Pancreas (tissue), 10 donors: ENCODE data around the gene SLC8A1. TPM values are rescaled to one million over a fixed set of nuclear protein-coding genes. Genes with fewer than 3 reads are reported as not detected.

Experiments used
- ATAC-seq, 4 donors: fragments of 200-7000 bp; cut with Tn5 transposase; one replicate each; pipeline versions ENCODE4 v1.8.0 to v1.9.1; 2020; ENCODE audit warnings: mild to moderate bottlenecking in 4 of 4, moderate library complexity in 4 of 4
- DNase-seq, 6 donors: peaks; one replicate each; pipeline ENCODE4 v3.0.0-alpha.2; 2020
- FAIRE-seq: peaks from 2 replicates; lab custom pipeline; 2012; peaks lifted over from hg19 to GRCh38; lab: Jason Lieb, UNC
- H3K27ac ChIP-seq, 4 donors: fragments of 200-600 bp; sonication (generic); 1 replicate in 3 of 4; 2 replicates in 1 of 4; pipeline versions ENCODE4 v1.5.0 to v1.8.0; 2020
- H3K27me3 ChIP-seq, 4 donors: fragments of 200-600 bp; one replicate each; pipeline ENCODE4 v1.8.0; 2021
- H3K36me3 ChIP-seq, 3 donors: fragments of 200-600 bp; sonication (generic) in 1 of 3; one replicate each; pipeline versions ENCODE4 v1.5.0 to v1.8.0; 2020 to 2021
- H3K4me1 ChIP-seq, 3 donors: fragments of 200-600 bp; one replicate each; pipeline ENCODE4 v1.8.0; 2021
- H3K4me3 ChIP-seq, 4 donors: fragments of 200-600 bp; sonication (generic) in 2 of 4; one replicate each; pipeline versions ENCODE4 v1.5.0 to v1.8.0; 2020 to 2021
- H3K9me3 ChIP-seq, 4 donors: fragments of 200-600 bp; one replicate each; pipeline ENCODE4 v1.8.0; 2021
- CTCF ChIP-seq, 4 donors: fragments of 200-600 bp; sonication (generic) in 3 of 4; IDR thresholded peaks; one replicate each; pipeline versions ENCODE4 v1.5.0 to v1.8.0; 2021; ENCODE audit warnings: antibody characterized with exemption in 4 of 4
- WGBS, 2 donors: extraction: QIAGEN DNeasy Blood & Tissue Kit; methylation state at CpG; one replicate each; pipeline ENCODE4 v1.1.7; 2013; 5-methylcytosine and 5-hydroxymethylcytosine counted together
- intact Hi-C, 3 donors: fragments of 100-400 bp; cut with DNase I; formaldehyde crosslinking; loops; one replicate each; pipeline versions ENCODE4 v1.11.1 to v1.14.2; 2022
- polyA plus RNA-seq, 2 donors: library from polyadenylated mRNA; stranded (reverse); fragments of 200-250 nt; gene quantifications; one replicate each; pipeline ENCODE4 v1.2.3, GENCODE V29; 2013
- total RNA-seq, 6 donors: library from RNA; stranded (reverse); fragmentation: NEBNext Ultra II Directional in 4 of 6; extraction: Animal tissue kit (Norgen Biotek cat#: 25700) in 4 of 6; gene quantifications; one replicate each; pipeline versions ENCODE4 v1.2.1 to v1.2.4, GENCODE V29; 2021 to 2023
- donor health status: healthy with polysubstance abuse.
- donor health status: DM: no; HTN: no; CAD: no; lungs with moderate emphysema.
- donor health status: DM: no; HTN: no; CAD: no.
- donor health status: control.
- donor health status: control.
- donor health status: Bipolar disorder and iron deficiency.
- donor health status: DM: yes; HTN: yes; CAD: no.
- donor health status: DM: no; HTN: no; CAD: no.
- donor health status: DM: no; HTN: no; CAD: no.
- donor health status: DM: yes; HTN: yes; CAD: no.

Gene SLC8A1
- total and polyA plus RNA-seq, 8 donors, result 0.19 to 12.4 (median 2.3) TPM

- Histone ChIP-seq H3K27me3 (no peaks in the 10 kb centered on the region), H3K4me1 (peaks cover 0 to 11% (median 4%) of the 10 kb centered on the region in 3 donors), H3K27ac (no peak overlapping the region), H3K9me3 (no peaks in the 10 kb centered on the region), H3K36me3 (no peaks in the 10 kb centered on the region), H3K4me3 (no peak overlapping the region)
- FAIRE-seq (no peak), ATAC-seq (no peak), DNase-seq (no peak)
- WGBS, 2 donors, result 82 to 83% methylated on average over 6 of the region's 6 CpGs
- intact Hi-C loops, result no loop called here
- TF ChIP-seq CTCF (IDR thresholded peaks at IDR 0.05), result no peak
These were observed 258.8 kb downstream of the SLC8A1 start for GRCh38 chr2:40192864-40193669.

GRCh38 chr2:40190457-40190856 lies 261.4 kb downstream of the SLC8A1 start:
- no peak for DNase-seq
- no peak overlapping the region for H3K4me3 ChIP-seq
- no peak overlapping the region for H3K27ac ChIP-seq
- H3K27me3 ChIP-seq, result no peaks in the 10 kb centered on the region
- 73 to 82% methylated on average over 5 of the region's 5 CpGs for WGBS, 2 donors
- TF ChIP-seq CTCF (IDR thresholded peaks at IDR 0.05), result no peak
- peaks cover 0 to 11% (median 4%) of the 10 kb centered on the region in 3 donors for H3K4me1 ChIP-seq
- ATAC-seq, result no peak
- intact Hi-C loops, result no loop called here
- H3K9me3 ChIP-seq, result no peaks in the 10 kb centered on the region
- H3K36me3 ChIP-seq, result no peaks in the 10 kb centered on the region
- no peak for FAIRE-seq

- H3K36me3 ChIP-seq, result no peaks in the 10 kb centered on the region
- H3K4me3 ChIP-seq, result no peak overlapping the region
- H3K27ac ChIP-seq, result no peak overlapping the region
- ATAC-seq (no peak), DNase-seq (no peak), FAIRE-seq (no peak)
- no peak for TF ChIP-seq CTCF (IDR thresholded peaks at IDR 0.05)
- H3K9me3 ChIP-seq, result no peaks in the 10 kb centered on the region
- H3K4me1 ChIP-seq, result peaks cover 0 to 11% (median 4%) of the 10 kb centered on the region in 3 donors
- intact Hi-C loops, result no loop called here
- H3K27me3 ChIP-seq, result no peaks in the 10 kb centered on the region
- 76 to 80% methylated on average over 5 of the region's 5 CpGs for WGBS, 2 donors
These were observed 262.0 kb downstream of the SLC8A1 start for GRCh38 chr2:40189881-40190280.

- WGBS, 2 donors, result 67 to 80% methylated on average over 5 of the region's 5 CpGs
- FAIRE-seq (no peak), DNase-seq (no peak), ATAC-seq (no peak)
- H3K9me3 ChIP-seq, result no peaks in the 10 kb centered on the region
- H3K27ac ChIP-seq, result no peak overlapping the region
- intact Hi-C loops, result no loop called here
- no peaks in the 10 kb centered on the region for H3K27me3 ChIP-seq
- no peak for TF ChIP-seq CTCF (IDR thresholded peaks at IDR 0.05)
- H3K4me3 ChIP-seq, result no peak overlapping the region
- H3K36me3 ChIP-seq, result no peaks in the 10 kb centered on the region
- no peaks in the 10 kb centered on the region for H3K4me1 ChIP-seq
These were observed 264.8 kb downstream of the SLC8A1 start for GRCh38 chr2:40187054-40187453.

- FAIRE-seq, result no peak
These were observed 267.3 kb downstream of the SLC8A1 start for GRCh38 chr2:40184551-40184950.

More at GRCh38 chr2:40184551-40184950, 267.3 kb downstream of the SLC8A1 start:
- no peak overlapping the region for H3K27ac ChIP-seq
- WGBS, 2 donors, result 70 to 72% methylated on average over 5 of the region's 5 CpGs
- intact Hi-C loops, result no loop called here
- no peaks in the 10 kb centered on the region for H3K36me3 ChIP-seq
- no peak for TF ChIP-seq CTCF (IDR thresholded peaks at IDR 0.05)
- no peaks in the 10 kb centered on the region for H3K9me3 ChIP-seq
- no peak for ATAC-seq
- H3K27me3 ChIP-seq, result no peaks in the 10 kb centered on the region
- H3K4me3 ChIP-seq, result no peak overlapping the region
- H3K4me1 ChIP-seq, result no peaks in the 10 kb centered on the region
- DNase-seq, result no peak
